GM10266 (cell line): ENCODE measurements around the gene TNFRSF1A.

Source experiments
- DNase-seq: peaks from one replicate; pipeline ENCODE4 v3.0.0; 2012; ENCODE audit errors: extremely low spot score
- CTCF ChIP-seq: IDR thresholded peaks from 2 replicates; pipeline ENCODE4 v1.5.1; 2012; ENCODE audit warnings: mild to moderate bottlenecking, low read depth; ENCODE audit not compliant: control insufficient read depth, insufficient read depth; ENCODE audit errors: missing control alignments

Gene TNFRSF1A

GRCh38 chr12:6316921-6317692 lies 24.8 kb downstream of the TNFRSF1A start:
- no peak for DNase-seq

GRCh38 chr12:6315704-6316597 lies 25.9 kb downstream of the TNFRSF1A start:
- DNase-seq, result no peak
- no peak for TF ChIP-seq CTCF

More at GRCh38 chr12:6316921-6317692, 24.8 kb downstream of the TNFRSF1A start:
- TF ChIP-seq CTCF, result no peak

GRCh38 chr12:6315184-6315583 lies 26.7 kb downstream of the TNFRSF1A start:
- TF ChIP-seq CTCF, result no peak
- no peak for DNase-seq

GRCh38 chr12:6314776-6315175 lies 27.1 kb downstream of the TNFRSF1A start:
- TF ChIP-seq CTCF, result no peak
- no peak for DNase-seq

GRCh38 chr12:6313326-6313940 lies 28.4 kb downstream of the TNFRSF1A start:
- no peak for DNase-seq
- no peak for TF ChIP-seq CTCF

GRCh38 chr12:6312529-6313325 lies 29.1 kb downstream of the TNFRSF1A start:
- peak; percentile 80 for DNase-seq
- TF ChIP-seq CTCF, result no peak
